H9 (cell line): ENCODE measurements around the gene YBX1. TPM values are rescaled to one million over a fixed set of nuclear protein-coding genes. Genes with fewer than 3 reads are reported as not detected.

Experiments used
- DNase-seq: peaks from one replicate; pipeline ENCODE4 v3.0.0-alpha.2; 2017
- H2AFZ ChIP-seq: one replicate; pipeline ENCODE4 v1.6.1; 2013; ENCODE audit warnings: mild to moderate bottlenecking, low read length, control low read depth, moderate library complexity
- H2AK5ac ChIP-seq: 2 replicates; pipeline ENCODE4 v1.6.1; 2013; ENCODE audit warnings: low read length, control low read depth, mixed read lengths; ENCODE audit not compliant: insufficient read length
- H2BK120ac ChIP-seq: one replicate; pipeline ENCODE4 v1.6.1; 2013; ENCODE audit warnings: low read depth, mild to moderate bottlenecking, low read length, control low read depth, inconsistent platforms; ENCODE audit not compliant: poor library complexity, severe bottlenecking
- H2BK12ac ChIP-seq: 2 replicates; pipeline ENCODE4 v1.6.1; 2013; ENCODE audit warnings: low read length, control low read depth, mixed read lengths, low read depth; ENCODE audit not compliant: insufficient read length
- H2BK15ac ChIP-seq: 2 replicates; pipeline ENCODE4 v1.6.1; 2013; ENCODE audit warnings: low read depth, low read length, control low read depth
- H2BK20ac ChIP-seq: one replicate; pipeline ENCODE4 v1.6.1; 2013; ENCODE audit warnings: low read depth, mild to moderate bottlenecking, low read length, control low read depth, inconsistent platforms; ENCODE audit not compliant: poor library complexity, severe bottlenecking
- H2BK5ac ChIP-seq: 2 replicates; pipeline ENCODE4 v1.6.1; 2013; ENCODE audit warnings: low read length, control low read depth, mixed read lengths; ENCODE audit not compliant: insufficient read length
- H3K14ac ChIP-seq: 2 replicates; pipeline ENCODE4 v1.6.1; 2013; ENCODE audit warnings: low read length, control low read depth; ENCODE audit not compliant: insufficient read depth
- H3K18ac ChIP-seq: 2 replicates; pipeline ENCODE4 v1.6.1; 2013; ENCODE audit warnings: low read depth, mild to moderate bottlenecking, mixed read lengths, low read length, control low read depth; ENCODE audit not compliant: insufficient read length
- H3K23ac ChIP-seq: 2 replicates; pipeline ENCODE4 v1.6.1; 2013; ENCODE audit warnings: low read length, control low read depth, mixed read lengths, low read depth; ENCODE audit not compliant: insufficient read length
- H3K23me2 ChIP-seq: 2 replicates; pipeline ENCODE4 v1.6.1; 2013; ENCODE audit warnings: low read depth, mild to moderate bottlenecking, mixed read lengths, low read length, control low read depth; ENCODE audit not compliant: insufficient read length, poor library complexity, severe bottlenecking
- H3K27ac ChIP-seq: 2 replicates; pipeline ENCODE4 v1.5.1; 2013; ENCODE audit warnings: low read length, control low read depth, mixed read lengths, low read depth; ENCODE audit not compliant: insufficient read length
- H3K27me3 ChIP-seq: 2 replicates; pipeline ENCODE4 v1.6.1; 2013; ENCODE audit warnings: low read length, control low read depth, inconsistent platforms; ENCODE audit not compliant: insufficient read depth
- H3K4ac ChIP-seq: 2 replicates; pipeline ENCODE4 v1.6.1; 2013; ENCODE audit warnings: low read depth, mild to moderate bottlenecking, control low read depth, inconsistent platforms, low read length, moderate library complexity
- H3K4me1 ChIP-seq: 2 replicates; pipeline ENCODE4 v1.6.1; 2013; ENCODE audit warnings: low read length, control low read depth, inconsistent platforms; ENCODE audit not compliant: insufficient read depth
- H3K4me2 ChIP-seq: 2 replicates; pipeline ENCODE4 v1.6.1; 2013; ENCODE audit warnings: low read length, control low read depth, mixed read lengths; ENCODE audit not compliant: insufficient read length, insufficient read depth
- H3K56ac ChIP-seq: 2 replicates; pipeline ENCODE4 v1.6.1; 2013; ENCODE audit warnings: low read depth, mild to moderate bottlenecking, mixed read lengths, low read length, control low read depth; ENCODE audit not compliant: insufficient read length
- H3K79me1 ChIP-seq: 2 replicates; pipeline ENCODE4 v1.6.1; 2013; ENCODE audit warnings: low read depth, mild to moderate bottlenecking, moderate library complexity, low read length, control low read depth, inconsistent platforms; ENCODE audit not compliant: insufficient read depth, poor library complexity, severe bottlenecking
- H3K79me2 ChIP-seq: 2 replicates; pipeline ENCODE4 v1.6.1; 2013; ENCODE audit warnings: low read length, control low read depth, inconsistent platforms; ENCODE audit not compliant: insufficient read depth
- H3K9ac ChIP-seq: 2 replicates; pipeline ENCODE4 v1.6.1; 2013; ENCODE audit warnings: low read length, control low read depth, mixed read lengths; ENCODE audit not compliant: insufficient read length; ENCODE audit errors: extremely low read depth
- H3K9me3 ChIP-seq: one replicate; pipeline ENCODE4 v1.6.1; 2013; ENCODE audit warnings: low read depth, low read length, inconsistent platforms; ENCODE audit not compliant: control insufficient read depth
- H3T11ph ChIP-seq: one replicate; pipeline ENCODE4 v1.6.1; 2013; ENCODE audit warnings: mild to moderate bottlenecking, low read length, control low read depth, inconsistent platforms
- H4K20me1 ChIP-seq: one replicate; pipeline ENCODE4 v1.6.1; 2013; ENCODE audit not compliant: control insufficient read depth, insufficient read length, insufficient read depth
- H4K5ac ChIP-seq: 2 replicates; pipeline ENCODE4 v1.6.1; 2013; ENCODE audit warnings: low read depth, mild to moderate bottlenecking, mixed read lengths, low read length, control low read depth; ENCODE audit not compliant: insufficient read length
- H4K8ac ChIP-seq: replicated peaks from 2 replicates; pipeline ENCODE4 v1.6.1; 2013; ENCODE audit warnings: low read length, control low read depth, mixed read lengths, low read depth; ENCODE audit not compliant: insufficient read length
- H4K91ac ChIP-seq: 2 replicates; pipeline ENCODE4 v1.6.1; 2013; ENCODE audit warnings: low read depth, mild to moderate bottlenecking, moderate library complexity, mixed read lengths, low read length, control low read depth; ENCODE audit not compliant: insufficient read length
- H3K27ac Mint-ChIP-seq, 3 experiments: 2 replicates in 2 of 3; 3 replicates in 1 of 3; pipeline ENCODE4 v1.8.0; 2020 to 2021; ENCODE audit warnings: mixed read lengths in 3 of 3, mild to moderate bottlenecking in 1 of 3, moderate library complexity in 1 of 3
- H3K27me3 Mint-ChIP-seq: 2 replicates; pipeline ENCODE4 v1.8.0; 2021; ENCODE audit warnings: low read depth, mild to moderate bottlenecking, moderate library complexity, mixed read lengths
- H3K36me3 Mint-ChIP-seq, 3 experiments: 2 replicates in 2 of 3; 3 replicates in 1 of 3; pipeline ENCODE4 v1.8.0; 2020 to 2021; ENCODE audit warnings: low read depth in 3 of 3, mixed read lengths in 3 of 3; ENCODE audit not compliant: insufficient read depth in 1 of 3
- H3K4me1 Mint-ChIP-seq, 2 experiments: 2 replicates each; pipeline ENCODE4 v1.8.0; 2020; ENCODE audit warnings: mixed read lengths in 2 of 2
- H3K4me3 Mint-ChIP-seq, 2 experiments: 2 replicates in 1 of 2; 3 replicates in 1 of 2; pipeline ENCODE4 v1.8.0; 2020 to 2021; ENCODE audit warnings: mild to moderate bottlenecking in 2 of 2, mixed read lengths in 2 of 2, moderate library complexity in 1 of 2
- H3K9me3 Mint-ChIP-seq, 2 experiments: 2 replicates in 1 of 2; 3 replicates in 1 of 2; pipeline ENCODE4 v1.8.0; 2020; ENCODE audit warnings: mild to moderate bottlenecking in 2 of 2, mixed read lengths in 2 of 2, moderate library complexity in 1 of 2
- WGBS: extraction: QIAGEN DNeasy Blood & Tissue Kit; methylation state at CpG from one replicate; pipeline ENCODE4 v1.1.7; 2013; ENCODE audit warnings: missing lambda C conversion rate, low lambda C conversion rate, mixed read lengths; ENCODE audit not compliant: insufficient read length; ENCODE audit errors: extremely low coverage; 5-methylcytosine and 5-hydroxymethylcytosine counted together
- total RNA-seq: library from RNA; stranded (reverse); gene quantifications from 2 replicates; pipeline ENCODE4 v1.2.1, GENCODE V29; 2021
- TF ChIP-seq, protein P1 (sequence below): fragments of 200-600 bp; sonication (generic); conservative IDR thresholded peaks from 3 replicates; pipeline ENCODE4 v1.8.0; 2021; ENCODE audit warnings: antibody characterized with exemption, mild to moderate bottlenecking

The YBX1 gene
- total RNA-seq, 1 experiment from 2014 or later, result 1,019 TPM

GRCh38 chr1:42670425-42670824, 11.8 kb upstream of the YBX1 start:
- H4K8ac ChIP-seq, result no peak overlapping the region
- Mint-ChIP-seq H3K27me3 (no peaks in the 10 kb centered on the region), H3K27ac (no peak overlapping the region), H3K4me3 (no peak overlapping the region), H3K36me3 (peaks cover 19 to 73% (median 63%) of the 10 kb centered on the region in 3 experiments; a peak in 6 of 7 replicates), H3K9me3 (no peaks in the 10 kb centered on the region; a peak in 1 of 5 replicates), H3K4me1 (no peaks in the 10 kb centered on the region)
- H4K5ac ChIP-seq, result no peak overlapping the region
- H2BK15ac ChIP-seq, result no peak overlapping the region
- no peak overlapping the region for H3K14ac ChIP-seq
- no peak overlapping the region for H3K56ac ChIP-seq
- no peaks in the 10 kb centered on the region for H4K20me1 ChIP-seq
- no peak overlapping the region for H2BK20ac ChIP-seq
- no peak overlapping the region for H3T11ph ChIP-seq
- no peak overlapping the region for H2AFZ ChIP-seq
- H2BK5ac ChIP-seq, result no peak overlapping the region
- no peak overlapping the region for H3K23ac ChIP-seq
- no peak overlapping the region for H2AK5ac ChIP-seq
- H4K91ac ChIP-seq, result no peak overlapping the region
- H3K27me3 ChIP-seq, result no peaks in the 10 kb centered on the region
- no peaks in the 10 kb centered on the region for H3K23me2 ChIP-seq
- H3K9me3 ChIP-seq, result no peaks in the 10 kb centered on the region
- no peak overlapping the region for H3K9ac ChIP-seq
- no peak overlapping the region for H3K18ac ChIP-seq
- no CpG with 5 or more reads among the region's 4 CpGs for WGBS
- no peak overlapping the region for H2BK12ac ChIP-seq
- no peak overlapping the region for H3K4ac ChIP-seq
- no peak overlapping the region for H2BK120ac ChIP-seq
- H3K79me1 ChIP-seq, result no peaks in the 10 kb centered on the region
- DNase-seq, result no peak
- H3K4me2 ChIP-seq, result no peak overlapping the region
- H3K4me1 ChIP-seq, result no peaks in the 10 kb centered on the region
- no peaks in the 10 kb centered on the region for H3K79me2 ChIP-seq
- TF ChIP-seq, protein P1, sequence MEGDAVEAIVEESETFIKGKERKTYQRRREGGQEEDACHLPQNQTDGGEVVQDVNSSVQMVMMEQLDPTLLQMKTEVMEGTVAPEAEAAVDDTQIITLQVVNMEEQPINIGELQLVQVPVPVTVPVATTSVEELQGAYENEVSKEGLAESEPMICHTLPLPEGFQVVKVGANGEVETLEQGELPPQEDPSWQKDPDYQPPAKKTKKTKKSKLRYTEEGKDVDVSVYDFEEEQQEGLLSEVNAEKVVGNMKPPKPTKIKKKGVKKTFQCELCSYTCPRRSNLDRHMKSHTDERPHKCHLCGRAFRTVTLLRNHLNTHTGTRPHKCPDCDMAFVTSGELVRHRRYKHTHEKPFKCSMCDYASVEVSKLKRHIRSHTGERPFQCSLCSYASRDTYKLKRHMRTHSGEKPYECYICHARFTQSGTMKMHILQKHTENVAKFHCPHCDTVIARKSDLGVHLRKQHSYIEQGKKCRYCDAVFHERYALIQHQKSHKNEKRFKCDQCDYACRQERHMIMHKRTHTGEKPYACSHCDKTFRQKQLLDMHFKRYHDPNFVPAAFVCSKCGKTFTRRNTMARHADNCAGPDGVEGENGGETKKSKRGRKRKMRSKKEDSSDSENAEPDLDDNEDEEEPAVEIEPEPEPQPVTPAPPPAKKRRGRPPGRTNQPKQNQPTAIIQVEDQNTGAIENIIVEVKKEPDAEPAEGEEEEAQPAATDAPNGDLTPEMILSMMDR, result no peak
- no peak overlapping the region for H3K27ac ChIP-seq
